H9 (cell line): ENCODE data around the gene FOXA2. TPM values are rescaled to one million over a fixed set of nuclear protein-coding genes. Genes with fewer than 3 reads are reported as not detected.

Source experiments
- DNase-seq: peaks from one replicate; pipeline ENCODE4 v3.0.0-alpha.2; 2017
- H2AFZ ChIP-seq: one replicate; pipeline ENCODE4 v1.6.1; 2013; ENCODE audit warnings: mild to moderate bottlenecking, low read length, control low read depth, moderate library complexity
- H2AK5ac ChIP-seq: 2 replicates; pipeline ENCODE4 v1.6.1; 2013; ENCODE audit warnings: low read length, control low read depth, mixed read lengths; ENCODE audit not compliant: insufficient read length
- H2BK120ac ChIP-seq: one replicate; pipeline ENCODE4 v1.6.1; 2013; ENCODE audit warnings: low read depth, mild to moderate bottlenecking, low read length, control low read depth, inconsistent platforms; ENCODE audit not compliant: poor library complexity, severe bottlenecking
- H2BK12ac ChIP-seq: 2 replicates; pipeline ENCODE4 v1.6.1; 2013; ENCODE audit warnings: low read length, control low read depth, mixed read lengths, low read depth; ENCODE audit not compliant: insufficient read length
- H2BK15ac ChIP-seq: 2 replicates; pipeline ENCODE4 v1.6.1; 2013; ENCODE audit warnings: low read depth, low read length, control low read depth
- H2BK20ac ChIP-seq: one replicate; pipeline ENCODE4 v1.6.1; 2013; ENCODE audit warnings: low read depth, mild to moderate bottlenecking, low read length, control low read depth, inconsistent platforms; ENCODE audit not compliant: poor library complexity, severe bottlenecking
- H2BK5ac ChIP-seq: 2 replicates; pipeline ENCODE4 v1.6.1; 2013; ENCODE audit warnings: low read length, control low read depth, mixed read lengths; ENCODE audit not compliant: insufficient read length
- H3K14ac ChIP-seq: 2 replicates; pipeline ENCODE4 v1.6.1; 2013; ENCODE audit warnings: low read length, control low read depth; ENCODE audit not compliant: insufficient read depth
- H3K18ac ChIP-seq: 2 replicates; pipeline ENCODE4 v1.6.1; 2013; ENCODE audit warnings: low read depth, mild to moderate bottlenecking, mixed read lengths, low read length, control low read depth; ENCODE audit not compliant: insufficient read length
- H3K23ac ChIP-seq: 2 replicates; pipeline ENCODE4 v1.6.1; 2013; ENCODE audit warnings: low read length, control low read depth, mixed read lengths, low read depth; ENCODE audit not compliant: insufficient read length
- H3K23me2 ChIP-seq: 2 replicates; pipeline ENCODE4 v1.6.1; 2013; ENCODE audit warnings: low read depth, mild to moderate bottlenecking, mixed read lengths, low read length, control low read depth; ENCODE audit not compliant: insufficient read length, poor library complexity, severe bottlenecking
- H3K27ac ChIP-seq: 2 replicates; pipeline ENCODE4 v1.5.1; 2013; ENCODE audit warnings: low read length, control low read depth, mixed read lengths, low read depth; ENCODE audit not compliant: insufficient read length
- H3K27me3 ChIP-seq: 2 replicates; pipeline ENCODE4 v1.6.1; 2013; ENCODE audit warnings: low read length, control low read depth, inconsistent platforms; ENCODE audit not compliant: insufficient read depth
- H3K4ac ChIP-seq: 2 replicates; pipeline ENCODE4 v1.6.1; 2013; ENCODE audit warnings: low read depth, mild to moderate bottlenecking, control low read depth, inconsistent platforms, low read length, moderate library complexity
- H3K4me1 ChIP-seq: 2 replicates; pipeline ENCODE4 v1.6.1; 2013; ENCODE audit warnings: low read length, control low read depth, inconsistent platforms; ENCODE audit not compliant: insufficient read depth
- H3K4me2 ChIP-seq: 2 replicates; pipeline ENCODE4 v1.6.1; 2013; ENCODE audit warnings: low read length, control low read depth, mixed read lengths; ENCODE audit not compliant: insufficient read length, insufficient read depth
- H3K56ac ChIP-seq: 2 replicates; pipeline ENCODE4 v1.6.1; 2013; ENCODE audit warnings: low read depth, mild to moderate bottlenecking, mixed read lengths, low read length, control low read depth; ENCODE audit not compliant: insufficient read length
- H3K79me1 ChIP-seq: 2 replicates; pipeline ENCODE4 v1.6.1; 2013; ENCODE audit warnings: low read depth, mild to moderate bottlenecking, moderate library complexity, low read length, control low read depth, inconsistent platforms; ENCODE audit not compliant: insufficient read depth, poor library complexity, severe bottlenecking
- H3K79me2 ChIP-seq: 2 replicates; pipeline ENCODE4 v1.6.1; 2013; ENCODE audit warnings: low read length, control low read depth, inconsistent platforms; ENCODE audit not compliant: insufficient read depth
- H3K9ac ChIP-seq: 2 replicates; pipeline ENCODE4 v1.6.1; 2013; ENCODE audit warnings: low read length, control low read depth, mixed read lengths; ENCODE audit not compliant: insufficient read length; ENCODE audit errors: extremely low read depth
- H3K9me3 ChIP-seq: one replicate; pipeline ENCODE4 v1.6.1; 2013; ENCODE audit warnings: low read depth, low read length, inconsistent platforms; ENCODE audit not compliant: control insufficient read depth
- H3T11ph ChIP-seq: one replicate; pipeline ENCODE4 v1.6.1; 2013; ENCODE audit warnings: mild to moderate bottlenecking, low read length, control low read depth, inconsistent platforms
- H4K20me1 ChIP-seq: one replicate; pipeline ENCODE4 v1.6.1; 2013; ENCODE audit not compliant: control insufficient read depth, insufficient read length, insufficient read depth
- H4K5ac ChIP-seq: 2 replicates; pipeline ENCODE4 v1.6.1; 2013; ENCODE audit warnings: low read depth, mild to moderate bottlenecking, mixed read lengths, low read length, control low read depth; ENCODE audit not compliant: insufficient read length
- H4K8ac ChIP-seq: replicated peaks from 2 replicates; pipeline ENCODE4 v1.6.1; 2013; ENCODE audit warnings: low read length, control low read depth, mixed read lengths, low read depth; ENCODE audit not compliant: insufficient read length
- H4K91ac ChIP-seq: 2 replicates; pipeline ENCODE4 v1.6.1; 2013; ENCODE audit warnings: low read depth, mild to moderate bottlenecking, moderate library complexity, mixed read lengths, low read length, control low read depth; ENCODE audit not compliant: insufficient read length
- H3K27ac Mint-ChIP-seq, 3 experiments: 2 replicates in 2 of 3; 3 replicates in 1 of 3; pipeline ENCODE4 v1.8.0; 2020 to 2021; ENCODE audit warnings: mixed read lengths in 3 of 3, mild to moderate bottlenecking in 1 of 3, moderate library complexity in 1 of 3
- H3K27me3 Mint-ChIP-seq: 2 replicates; pipeline ENCODE4 v1.8.0; 2021; ENCODE audit warnings: low read depth, mild to moderate bottlenecking, moderate library complexity, mixed read lengths
- H3K36me3 Mint-ChIP-seq, 3 experiments: 2 replicates in 2 of 3; 3 replicates in 1 of 3; pipeline ENCODE4 v1.8.0; 2020 to 2021; ENCODE audit warnings: low read depth in 3 of 3, mixed read lengths in 3 of 3; ENCODE audit not compliant: insufficient read depth in 1 of 3
- H3K4me1 Mint-ChIP-seq, 2 experiments: 2 replicates each; pipeline ENCODE4 v1.8.0; 2020; ENCODE audit warnings: mixed read lengths in 2 of 2
- H3K4me3 Mint-ChIP-seq, 2 experiments: 2 replicates in 1 of 2; 3 replicates in 1 of 2; pipeline ENCODE4 v1.8.0; 2020 to 2021; ENCODE audit warnings: mild to moderate bottlenecking in 2 of 2, mixed read lengths in 2 of 2, moderate library complexity in 1 of 2
- H3K9me3 Mint-ChIP-seq, 2 experiments: 2 replicates in 1 of 2; 3 replicates in 1 of 2; pipeline ENCODE4 v1.8.0; 2020; ENCODE audit warnings: mild to moderate bottlenecking in 2 of 2, mixed read lengths in 2 of 2, moderate library complexity in 1 of 2
- WGBS: extraction: QIAGEN DNeasy Blood & Tissue Kit; methylation state at CpG from one replicate; pipeline ENCODE4 v1.1.7; 2013; ENCODE audit warnings: missing lambda C conversion rate, low lambda C conversion rate, mixed read lengths; ENCODE audit not compliant: insufficient read length; ENCODE audit errors: extremely low coverage; 5-methylcytosine and 5-hydroxymethylcytosine counted together
- total RNA-seq: library from RNA; stranded (reverse); gene quantifications from 2 replicates; pipeline ENCODE4 v1.2.1, GENCODE V29; 2021
- TF ChIP-seq, protein P1 (sequence below): fragments of 200-600 bp; sonication (generic); conservative IDR thresholded peaks from 3 replicates; pipeline ENCODE4 v1.8.0; 2021; ENCODE audit warnings: antibody characterized with exemption, mild to moderate bottlenecking

Gene FOXA2
- total RNA-seq, 1 experiment from 2014 or later, result not detected

DNA sequence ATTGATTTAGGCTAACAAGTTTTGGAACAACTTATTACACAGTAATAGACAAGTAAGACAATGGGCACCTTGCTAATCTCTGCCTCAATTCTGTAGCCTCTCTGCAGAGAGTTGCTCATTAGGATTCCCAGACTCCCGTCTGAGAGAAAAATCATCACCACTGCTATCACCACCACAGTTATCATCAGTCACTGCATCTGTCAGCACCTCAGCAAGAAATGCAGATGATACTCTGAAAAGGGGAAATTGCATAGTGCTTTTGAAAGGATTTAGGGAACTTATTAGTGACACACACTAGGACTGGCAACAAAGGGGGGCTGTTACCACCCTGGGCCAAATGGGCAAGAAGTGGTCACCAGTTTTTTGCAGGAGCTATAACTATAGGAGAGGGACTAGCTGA is 39.9 kb downstream of the FOXA2 start:
- no peak overlapping the region for H4K8ac ChIP-seq
- no peak overlapping the region for H2BK20ac ChIP-seq
- no peak overlapping the region for H3K9ac ChIP-seq
- peaks cover 0 to 7% of the 10 kb centered on the region in 2 experiments; a peak in 3 of 5 replicates for H3K9me3 Mint-ChIP-seq
- H3K18ac ChIP-seq, result no peak overlapping the region
- no peak overlapping the region for H3T11ph ChIP-seq
- no peak overlapping the region for H3K56ac ChIP-seq
- no peak overlapping the region for H2BK5ac ChIP-seq
- no peak overlapping the region for H2AFZ ChIP-seq
- WGBS, result no CpG with 5 or more reads among the region's 1 CpG
- no peak overlapping the region for H3K27ac ChIP-seq
- TF ChIP-seq, protein P1, sequence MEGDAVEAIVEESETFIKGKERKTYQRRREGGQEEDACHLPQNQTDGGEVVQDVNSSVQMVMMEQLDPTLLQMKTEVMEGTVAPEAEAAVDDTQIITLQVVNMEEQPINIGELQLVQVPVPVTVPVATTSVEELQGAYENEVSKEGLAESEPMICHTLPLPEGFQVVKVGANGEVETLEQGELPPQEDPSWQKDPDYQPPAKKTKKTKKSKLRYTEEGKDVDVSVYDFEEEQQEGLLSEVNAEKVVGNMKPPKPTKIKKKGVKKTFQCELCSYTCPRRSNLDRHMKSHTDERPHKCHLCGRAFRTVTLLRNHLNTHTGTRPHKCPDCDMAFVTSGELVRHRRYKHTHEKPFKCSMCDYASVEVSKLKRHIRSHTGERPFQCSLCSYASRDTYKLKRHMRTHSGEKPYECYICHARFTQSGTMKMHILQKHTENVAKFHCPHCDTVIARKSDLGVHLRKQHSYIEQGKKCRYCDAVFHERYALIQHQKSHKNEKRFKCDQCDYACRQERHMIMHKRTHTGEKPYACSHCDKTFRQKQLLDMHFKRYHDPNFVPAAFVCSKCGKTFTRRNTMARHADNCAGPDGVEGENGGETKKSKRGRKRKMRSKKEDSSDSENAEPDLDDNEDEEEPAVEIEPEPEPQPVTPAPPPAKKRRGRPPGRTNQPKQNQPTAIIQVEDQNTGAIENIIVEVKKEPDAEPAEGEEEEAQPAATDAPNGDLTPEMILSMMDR, result no peak
- H3K23me2 ChIP-seq, result no peaks in the 10 kb centered on the region
- DNase-seq, result no peak
- H3K79me1 ChIP-seq, result no peaks in the 10 kb centered on the region
- H3K79me2 ChIP-seq, result no peaks in the 10 kb centered on the region
- no peak overlapping the region for H3K27ac Mint-ChIP-seq
- H3K4me1 Mint-ChIP-seq, result no peaks in the 10 kb centered on the region; a peak in 1 of 4 replicates
- no peaks in the 10 kb centered on the region for H4K20me1 ChIP-seq
- H3K23ac ChIP-seq, result no peak overlapping the region
- H3K27me3 ChIP-seq, result no peaks in the 10 kb centered on the region
- no peak overlapping the region for H3K14ac ChIP-seq
- no peak overlapping the region for H4K91ac ChIP-seq
- no peak overlapping the region for H2BK120ac ChIP-seq
- H2BK12ac ChIP-seq, result no peak overlapping the region
- H3K4me1 ChIP-seq, result no peaks in the 10 kb centered on the region
- H2BK15ac ChIP-seq, result no peak overlapping the region
- H3K36me3 Mint-ChIP-seq, result no peaks in the 10 kb centered on the region; a peak in 1 of 7 replicates
- no peak overlapping the region for H3K4me3 Mint-ChIP-seq
- no peak overlapping the region for H4K5ac ChIP-seq
- no peak overlapping the region for H3K4me2 ChIP-seq
- peaks cover 66% of the 10 kb centered on the region for H3K27me3 Mint-ChIP-seq
- no peaks in the 10 kb centered on the region for H3K9me3 ChIP-seq
- no peak overlapping the region for H3K4ac ChIP-seq
- no peak overlapping the region for H2AK5ac ChIP-seq
